DOHH2 (cell line): ENCODE measurements around the gene PAPLN.

Experiments
- H3F3A ChIP-seq: fragments of 200-600 bp; sonication (generic), shearing (Covaris generic); 2 replicates; pipeline ENCODE4 v1.6.0; 2016; ENCODE audit warnings: antibody characterized with exemption, mild to moderate bottlenecking; ENCODE audit not compliant: control insufficient read depth, insufficient read depth
- H3K27ac ChIP-seq: fragments of 200-600 bp; sonication (generic); 2 replicates; pipeline ENCODE4 v1.5.1; 2014; ENCODE audit warnings: low read depth, mild to moderate bottlenecking, low read length, moderate library complexity
- H3K27me3 ChIP-seq: fragments of 200-600 bp; sonication (generic); 2 replicates; pipeline ENCODE4 v1.6.1; 2014; ENCODE audit warnings: mild to moderate bottlenecking, low read length, mixed read lengths; ENCODE audit not compliant: control insufficient read depth
- H3K36me3 ChIP-seq: fragments of 200-600 bp; sonication (generic); 2 replicates; pipeline ENCODE4 v1.6.1; 2014; ENCODE audit warnings: mild to moderate bottlenecking, low read length, moderate library complexity, mixed read lengths; ENCODE audit not compliant: control insufficient read depth
- H3K4me1 ChIP-seq: fragments of 200-600 bp; sonication (generic); 2 replicates; pipeline ENCODE4 v1.6.1; 2014; ENCODE audit warnings: mild to moderate bottlenecking, low read length, mixed read lengths; ENCODE audit not compliant: control insufficient read depth
- H3K4me2 ChIP-seq: fragments of 200-600 bp; sonication (generic); 2 replicates; pipeline ENCODE4 v1.6.0; 2014; ENCODE audit warnings: mild to moderate bottlenecking, low read length, moderate library complexity
- H3K4me3 ChIP-seq: fragments of 200-600 bp; sonication (generic); 2 replicates; pipeline ENCODE4 v1.5.1; 2014; ENCODE audit warnings: mild to moderate bottlenecking, low read length, mixed read lengths
- H3K79me2 ChIP-seq: fragments of 200-600 bp; sonication (generic); 2 replicates; pipeline ENCODE4 v1.6.1; 2014; ENCODE audit warnings: mild to moderate bottlenecking, low read length, mixed read lengths; ENCODE audit not compliant: control insufficient read depth
- H3K9me2 ChIP-seq: fragments of 200-600 bp; sonication (generic); replicated peaks from 2 replicates; pipeline ENCODE4 v1.6.1; 2014; ENCODE audit warnings: mild to moderate bottlenecking, low read length, mixed read lengths; ENCODE audit not compliant: control insufficient read depth
- H3K9me3 ChIP-seq: fragments of 200-600 bp; sonication (generic); 2 replicates; pipeline ENCODE4 v1.6.1; 2014; ENCODE audit warnings: antibody characterized with exemption, low read length, mixed read lengths; ENCODE audit not compliant: control insufficient read depth, insufficient read depth
- H4K20me1 ChIP-seq: fragments of 200-600 bp; sonication (generic); 2 replicates; pipeline ENCODE4 v1.6.0; 2014; ENCODE audit warnings: low read depth, mild to moderate bottlenecking, antibody characterized with exemption, low read length, moderate library complexity; ENCODE audit not compliant: control insufficient read depth, insufficient read depth
- CTCF ChIP-seq: fragments of 200-600 bp; sonication (generic); IDR thresholded peaks from one replicate; pipeline ENCODE4 v1.5.1; 2014; ENCODE audit warnings: antibody characterized with exemption, mild to moderate bottlenecking, low read depth, low read length; ENCODE audit not compliant: poor library complexity, severe bottlenecking
- EZH2phosphoT487 ChIP-seq: fragments of 200-600 bp; sonication (generic); IDR thresholded peaks from 2 replicates; pipeline ENCODE4 v1.6.1; 2017; ENCODE audit warnings: borderline replicate concordance, mild to moderate bottlenecking, antibody characterized with exemption, low read length, moderate library complexity, mixed read lengths

The PAPLN gene

GRCh38 chr14:73223049-73223448 is 14.3 kb upstream of the PAPLN start:
- H3K79me2 ChIP-seq: no peaks in the 10 kb centered on the region
- peak overlapping the region; percentile 27 for H3K27ac ChIP-seq
- H3K4me1 ChIP-seq: peaks cover 35% of the 10 kb centered on the region
- no peaks in the 10 kb centered on the region for H3K9me2 ChIP-seq
- no peaks in the 10 kb centered on the region; the same call in 1 of the 2 replicates for H3F3A ChIP-seq
- H3K4me2 ChIP-seq: peak overlapping the region; percentile 51
- peak overlapping the region; percentile 21 for H3K4me3 ChIP-seq
- peaks cover 11% of the 10 kb centered on the region for H3K36me3 ChIP-seq
- H3K27me3 ChIP-seq: no peaks in the 10 kb centered on the region
- H3K9me3 ChIP-seq: no peaks in the 10 kb centered on the region
- TF ChIP-seq EZH2phosphoT487: no peak
- TF ChIP-seq CTCF: no peak
- H4K20me1 ChIP-seq: no peaks in the 10 kb centered on the region

DNA sequence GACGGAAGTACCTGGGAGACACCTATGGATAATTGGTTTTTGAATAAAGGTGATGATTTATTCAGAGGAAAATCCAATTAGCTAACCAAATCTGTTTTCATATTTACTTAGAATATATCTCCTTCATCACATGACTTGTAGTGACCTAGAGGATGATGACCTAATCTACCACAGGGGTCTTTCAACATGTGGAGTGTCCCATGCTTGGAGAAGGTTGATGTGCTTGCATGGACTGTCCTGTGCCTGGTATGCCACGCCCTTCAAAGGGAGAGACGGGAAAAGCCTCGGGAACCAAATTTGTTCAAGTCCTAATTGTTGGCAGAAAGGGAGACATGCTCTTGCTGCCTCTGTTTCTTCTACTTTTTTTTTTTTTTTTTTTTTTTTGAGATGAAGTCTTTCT is 11.8 kb upstream of the PAPLN start:
- H3K9me2 ChIP-seq: no peaks in the 10 kb centered on the region

GRCh38 chr14:73227812-73228781 is 9.2 kb upstream of the PAPLN start:
- Histone ChIP-seq H3K36me3 (no peaks in the 10 kb centered on the region), H3K27ac (no peak overlapping the region), H3K9me3 (no peaks in the 10 kb centered on the region), H3K9me2 (no peaks in the 10 kb centered on the region), H3K4me2 (no peak overlapping the region), H3K4me1 (peaks cover 20% of the 10 kb centered on the region), H3K4me3 (no peak overlapping the region), H3K79me2 (no peaks in the 10 kb centered on the region), H3F3A (no peaks in the 10 kb centered on the region; the same call in 1 of the 2 replicates), H4K20me1 (no peaks in the 10 kb centered on the region), H3K27me3 (peaks cover 10% of the 10 kb centered on the region; the same call in 1 of the 2 replicates)
- TF ChIP-seq EZH2phosphoT487: no peak
- no peak for TF ChIP-seq CTCF

More for the DNA sequence above, 11.8 kb upstream of the PAPLN start:
- Histone ChIP-seq H3F3A (no peaks in the 10 kb centered on the region; the same call in 1 of the 2 replicates), H3K79me2 (no peaks in the 10 kb centered on the region), H3K36me3 (no peaks in the 10 kb centered on the region), H4K20me1 (no peaks in the 10 kb centered on the region), H3K4me1 (peaks cover 35% of the 10 kb centered on the region), H3K27ac (no peak overlapping the region), H3K9me3 (no peaks in the 10 kb centered on the region), H3K4me2 (no peak overlapping the region), H3K4me3 (no peak overlapping the region), H3K27me3 (no peaks in the 10 kb centered on the region)
- no peak for TF ChIP-seq CTCF
- TF ChIP-seq EZH2phosphoT487: no peak
